Omental fat pad (tissue), 4 donors: ENCODE results near the gene ALOXE3. TPM values are rescaled to one million over a fixed set of nuclear protein-coding genes. Genes with fewer than 3 reads are reported as not detected.

Source experiments
- ATAC-seq: fragments of 150-250 bp; one replicate; pipeline ENCODE4 v1.9.1; 2016; ENCODE audit warnings: mild to moderate bottlenecking, moderate library complexity; ENCODE audit not compliant: low FRiP score
- DNase-seq: peaks from one replicate; pipeline ENCODE4 v3.0.0-alpha.2; 2019; ENCODE audit warnings: low spot score
- total RNA-seq, 4 donors: library from RNA; depleted of rRNA; stranded (reverse); fragments of >200 nt; gene quantifications; one replicate each; pipeline ENCODE4 v1.1.0, GENCODE V29; 2016
- TF ChIP-seq, protein P1 (sequence below), 3 donors: fragments of 450-650 bp; IDR thresholded peaks; one replicate each; pipeline ENCODE4 v1.5.1; 2016 to 2017; ENCODE audit warnings: antibody characterized with exemption in 3 of 3, mild to moderate bottlenecking in 3 of 3, moderate library complexity in 2 of 3

ALOXE3 gene
- total RNA-seq, 4 donors from 2014 or later, result 0.09 to 0.24 TPM; not detected in 2

DNA sequence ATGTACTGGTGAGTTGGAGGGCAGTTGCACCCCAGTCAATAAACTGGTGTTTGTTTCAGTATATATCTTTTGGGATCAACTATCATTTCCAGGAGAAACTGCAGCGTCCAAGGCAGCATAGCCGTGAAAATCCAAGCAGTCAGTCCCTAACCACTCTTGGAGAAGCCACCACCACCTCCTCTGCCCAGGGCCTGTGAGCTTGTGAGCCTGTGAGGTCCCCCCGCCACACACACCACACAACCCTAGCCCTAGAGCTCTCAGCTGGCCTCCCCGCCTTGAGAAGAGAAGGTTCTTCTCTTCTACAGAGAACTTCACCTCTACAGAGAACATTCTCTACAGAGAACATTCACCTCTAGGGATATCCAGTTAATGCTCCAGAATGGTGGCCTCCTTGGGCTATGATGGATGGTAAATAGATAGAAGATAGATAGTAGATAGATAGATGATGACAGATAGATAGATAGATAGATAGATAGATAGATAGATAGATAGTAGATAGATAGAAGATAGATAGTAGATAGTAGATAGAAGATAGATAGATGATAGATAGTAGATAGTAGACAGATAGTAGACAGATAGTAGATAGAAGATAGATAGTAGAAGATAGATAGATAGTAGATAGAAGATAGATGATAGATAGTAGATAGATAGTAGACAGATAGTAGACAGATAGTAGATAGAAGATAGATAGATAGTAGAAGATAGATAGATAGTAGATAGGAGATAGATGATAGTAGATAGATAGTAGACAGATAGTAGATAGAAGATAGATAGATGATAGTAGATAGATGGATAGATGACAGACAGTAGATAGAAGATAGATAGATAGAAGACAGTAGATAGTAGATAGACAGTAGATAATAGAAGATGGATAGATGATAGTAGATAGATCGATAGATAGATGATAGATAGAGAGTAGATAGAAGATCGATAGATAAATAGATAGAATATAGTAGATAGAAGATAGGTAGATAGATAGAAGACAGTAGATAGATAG is 65.8 kb downstream of the ALOXE3 start:
- TF ChIP-seq, protein P1, sequence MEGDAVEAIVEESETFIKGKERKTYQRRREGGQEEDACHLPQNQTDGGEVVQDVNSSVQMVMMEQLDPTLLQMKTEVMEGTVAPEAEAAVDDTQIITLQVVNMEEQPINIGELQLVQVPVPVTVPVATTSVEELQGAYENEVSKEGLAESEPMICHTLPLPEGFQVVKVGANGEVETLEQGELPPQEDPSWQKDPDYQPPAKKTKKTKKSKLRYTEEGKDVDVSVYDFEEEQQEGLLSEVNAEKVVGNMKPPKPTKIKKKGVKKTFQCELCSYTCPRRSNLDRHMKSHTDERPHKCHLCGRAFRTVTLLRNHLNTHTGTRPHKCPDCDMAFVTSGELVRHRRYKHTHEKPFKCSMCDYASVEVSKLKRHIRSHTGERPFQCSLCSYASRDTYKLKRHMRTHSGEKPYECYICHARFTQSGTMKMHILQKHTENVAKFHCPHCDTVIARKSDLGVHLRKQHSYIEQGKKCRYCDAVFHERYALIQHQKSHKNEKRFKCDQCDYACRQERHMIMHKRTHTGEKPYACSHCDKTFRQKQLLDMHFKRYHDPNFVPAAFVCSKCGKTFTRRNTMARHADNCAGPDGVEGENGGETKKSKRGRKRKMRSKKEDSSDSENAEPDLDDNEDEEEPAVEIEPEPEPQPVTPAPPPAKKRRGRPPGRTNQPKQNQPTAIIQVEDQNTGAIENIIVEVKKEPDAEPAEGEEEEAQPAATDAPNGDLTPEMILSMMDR (IDR thresholded peaks at IDR 0.05), result no peak
- ATAC-seq, result no peak
- DNase-seq, result no peak

DNA sequence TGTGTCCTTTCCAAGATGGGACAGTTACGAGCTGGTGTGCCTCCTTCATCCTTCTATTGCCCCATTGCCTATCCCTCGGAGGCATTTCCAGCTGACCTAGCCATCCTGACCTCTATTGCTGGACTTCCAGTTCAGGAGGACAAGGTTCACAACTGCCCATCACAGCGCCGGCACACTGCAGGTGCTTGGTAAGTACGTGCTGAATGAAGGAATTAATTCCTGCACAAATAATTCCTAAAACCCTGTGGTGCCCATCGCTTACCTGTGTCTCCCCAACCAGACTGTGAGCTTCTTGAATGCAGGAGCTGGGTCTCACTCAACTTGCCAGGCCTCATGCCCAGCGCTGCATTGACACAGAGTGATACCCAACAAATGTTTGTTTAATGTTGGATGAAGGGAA is 66.5 kb downstream of the ALOXE3 start:
- TF ChIP-seq, protein P1 (IDR thresholded peaks at IDR 0.05), result no peak
- DNase-seq, result no peak
- no peak for ATAC-seq

DNA sequence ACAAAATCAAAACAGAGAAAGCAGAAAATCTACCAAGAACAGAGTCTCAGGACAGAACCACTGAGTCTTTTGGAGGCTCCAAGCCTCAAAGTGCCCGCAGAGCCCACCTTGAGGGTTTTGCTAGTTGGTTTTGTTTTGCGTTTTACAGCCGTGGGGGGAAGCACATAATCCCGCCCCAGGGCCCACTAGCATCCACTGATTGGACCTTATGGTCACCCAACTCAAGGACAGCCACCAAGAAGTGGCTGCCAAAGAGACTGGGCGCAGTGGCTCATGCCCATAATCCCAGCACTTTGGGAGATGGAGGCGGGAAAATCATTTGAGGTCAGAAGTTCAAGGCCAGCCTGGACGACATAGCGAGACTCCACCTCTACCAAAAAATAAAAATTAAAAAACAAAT is 69.6 kb downstream of the ALOXE3 start:
- DNase-seq (no peak), ATAC-seq (no peak)
- TF ChIP-seq, protein P1 (IDR thresholded peaks at IDR 0.05), result no peak

DNA sequence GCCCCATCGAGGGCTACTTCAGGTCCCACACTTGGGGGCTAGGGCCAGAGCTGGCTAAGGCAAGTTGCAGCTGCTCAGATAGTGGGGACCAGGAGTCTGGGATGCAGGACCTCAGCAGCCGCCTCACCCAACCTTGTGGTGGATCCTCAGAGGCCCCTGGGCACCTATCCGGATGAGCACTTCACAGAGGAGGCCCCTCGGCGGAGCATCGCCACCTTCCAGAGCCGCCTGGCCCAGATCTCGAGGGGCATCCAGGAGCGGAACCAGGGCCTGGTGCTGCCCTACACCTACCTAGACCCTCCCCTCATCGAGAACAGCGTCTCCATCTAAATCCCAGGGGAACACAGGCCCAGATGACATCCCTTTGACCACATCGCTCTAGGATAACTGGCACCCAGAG is 70.1 kb downstream of the ALOXE3 start:
- TF ChIP-seq, protein P1 (IDR thresholded peaks at IDR 0.05), result no peak
- DNase-seq (no peak), ATAC-seq (no peak)

DNA sequence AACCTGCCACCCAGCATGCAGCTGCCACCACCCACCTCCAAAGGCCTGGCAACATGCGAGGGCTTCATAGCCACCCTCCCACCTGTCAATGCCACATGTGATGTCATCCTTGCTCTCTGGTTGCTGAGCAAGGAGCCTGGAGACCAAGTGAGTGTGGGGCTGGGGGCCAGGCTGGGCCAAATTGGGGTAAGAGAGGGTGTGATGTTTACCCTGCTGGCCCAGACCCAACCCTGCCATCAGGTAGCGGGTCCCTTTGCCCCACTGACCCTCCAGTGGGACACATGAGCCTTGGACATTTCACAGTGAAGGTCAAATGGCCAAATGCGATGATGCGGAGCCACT is 70.6 kb downstream of the ALOXE3 start:
- DNase-seq (no peak), ATAC-seq (no peak)
- TF ChIP-seq, protein P1 (IDR thresholded peaks at IDR 0.05), result no peak

DNA sequence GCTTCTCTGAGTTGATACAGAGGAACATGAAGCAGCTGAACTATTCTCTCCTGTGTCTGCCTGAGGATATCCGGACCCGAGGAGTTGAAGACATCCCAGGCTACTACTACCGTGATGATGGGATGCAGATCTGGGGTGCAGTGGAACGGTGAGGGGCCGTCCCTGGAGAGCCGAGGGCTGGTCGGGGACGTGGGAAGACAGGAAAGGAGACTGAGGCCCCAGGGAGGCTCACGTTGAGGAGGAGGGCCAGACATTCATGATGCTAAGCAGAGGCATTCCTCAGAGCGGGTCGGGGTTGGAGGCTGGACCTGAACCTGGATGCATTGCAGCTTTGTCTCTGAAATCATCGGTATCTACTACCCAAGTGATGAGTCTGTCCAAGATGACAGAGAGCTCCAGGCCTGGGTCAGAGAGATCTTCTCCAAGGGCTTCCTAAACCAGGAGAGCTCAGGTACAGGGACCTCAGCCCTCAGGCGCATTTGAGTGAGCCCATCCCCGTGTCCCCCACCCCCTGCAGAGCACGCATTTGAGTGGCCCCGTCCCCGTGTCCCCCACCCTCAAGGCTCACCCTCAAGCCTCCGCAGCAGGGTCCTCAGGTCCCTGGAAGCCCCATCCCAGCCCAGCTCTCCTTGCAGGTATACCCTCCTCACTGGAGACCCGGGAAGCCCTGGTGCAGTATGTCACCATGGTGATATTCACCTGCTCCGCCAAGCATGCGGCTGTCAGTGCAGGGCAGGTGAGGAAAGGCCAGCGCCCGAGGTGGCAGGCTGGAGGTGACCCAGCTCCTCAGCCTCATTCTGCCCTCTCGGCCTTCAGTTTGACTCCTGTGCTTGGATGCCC is 71.2 kb downstream of the ALOXE3 start:
- TF ChIP-seq, protein P1 (IDR thresholded peaks at IDR 0.05), result no peak
- no peak for DNase-seq
- ATAC-seq, result no peak
